ENCODE data around the gene MYL6. TPM values are rescaled to one million over a fixed set of nuclear protein-coding genes. Genes with fewer than 3 reads are reported as not detected.

Gene MYL6
- 311 TPM for total RNA-seq

DNA sequence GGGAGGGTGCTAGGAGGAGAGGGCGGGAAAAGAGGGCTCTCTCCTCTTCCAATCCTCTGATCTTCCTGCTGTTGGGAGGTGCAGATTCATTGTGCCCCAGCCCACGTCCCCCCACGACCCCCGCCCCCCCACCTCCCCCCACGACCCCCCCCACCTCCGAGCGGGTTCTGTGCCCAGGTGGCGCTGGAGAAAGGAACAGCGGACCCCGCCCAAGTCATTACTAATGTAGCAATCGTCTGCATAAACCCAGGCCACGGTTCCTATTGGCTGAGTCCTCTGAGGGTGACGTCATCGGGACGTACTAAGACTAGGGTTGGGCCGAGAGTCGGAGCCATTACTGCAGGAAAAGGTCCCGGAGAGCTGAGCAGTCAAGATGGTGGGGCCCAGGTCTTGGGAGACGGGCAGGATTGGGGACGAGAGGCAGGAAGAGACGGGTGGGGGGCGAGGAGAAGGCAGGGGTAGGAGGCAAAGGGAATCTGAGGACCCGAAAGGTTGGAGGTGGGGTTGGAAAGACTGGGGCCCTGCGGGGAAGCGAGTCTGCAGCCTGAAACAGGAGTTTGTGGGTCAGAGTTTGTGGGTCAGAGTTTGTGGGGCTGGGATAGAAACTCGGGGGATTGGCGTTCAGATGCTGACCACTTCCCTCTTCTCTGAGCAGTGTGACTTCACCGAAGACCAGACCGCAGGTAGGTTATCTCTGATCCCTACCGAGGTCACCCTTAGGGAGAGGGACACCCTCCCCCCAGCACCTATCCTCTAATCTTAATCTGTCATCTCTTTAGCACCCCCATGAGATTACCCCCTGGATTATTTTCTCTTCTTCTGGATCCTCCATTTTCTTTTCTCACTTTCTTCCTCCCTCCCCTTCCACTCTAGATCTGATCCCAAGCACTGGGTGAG lies at the start of gene MYL6:
MYL6 (plus strand) TSS at position 331 of the 897 bp plus-strand sequence; CDS start at position 374, 43 bp downstream.

DNA sequence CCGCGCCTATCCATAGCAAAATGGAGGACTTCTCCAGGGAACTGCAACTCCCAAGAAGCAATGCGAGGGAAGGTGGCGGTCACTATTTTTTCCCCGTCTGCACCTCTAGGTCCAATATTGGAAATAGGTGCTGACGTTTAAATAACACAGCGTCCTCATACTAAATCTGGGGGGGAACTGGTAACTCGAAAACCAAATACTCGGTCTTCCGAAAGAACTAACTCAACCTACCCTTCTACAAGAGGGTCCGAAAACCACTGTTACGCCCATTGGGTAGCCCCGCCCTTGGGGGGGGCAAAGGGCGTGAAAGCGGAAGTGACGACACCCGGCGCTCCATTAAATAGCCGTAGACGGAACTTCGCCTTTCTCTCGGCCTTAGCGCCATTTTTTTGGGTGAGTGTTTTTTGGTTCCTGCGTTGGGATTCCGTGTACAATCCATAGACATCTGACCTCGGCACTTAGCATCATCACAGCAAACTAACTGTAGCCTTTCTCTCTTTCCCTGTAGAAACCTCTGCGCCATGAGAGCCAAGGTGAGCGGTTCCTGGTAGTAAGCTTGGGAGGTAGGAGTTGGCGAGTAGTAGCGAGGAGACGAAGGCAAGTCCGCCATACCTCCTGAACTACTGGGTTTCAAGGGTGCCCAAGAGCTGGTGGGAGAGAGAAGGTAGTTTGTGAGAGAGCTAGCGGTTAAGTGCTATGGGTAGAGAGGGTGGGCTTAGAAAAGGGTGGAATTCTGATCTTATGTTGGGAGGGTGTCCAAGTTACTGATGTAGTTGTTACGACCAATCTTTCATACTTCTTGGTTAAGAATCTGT lies 41.7 kb upstream of the MYL6 start, which contains the start of gene RPL41:
RPL41 (plus strand) TSS at position 367 of the 815 bp plus-strand sequence.

DNA sequence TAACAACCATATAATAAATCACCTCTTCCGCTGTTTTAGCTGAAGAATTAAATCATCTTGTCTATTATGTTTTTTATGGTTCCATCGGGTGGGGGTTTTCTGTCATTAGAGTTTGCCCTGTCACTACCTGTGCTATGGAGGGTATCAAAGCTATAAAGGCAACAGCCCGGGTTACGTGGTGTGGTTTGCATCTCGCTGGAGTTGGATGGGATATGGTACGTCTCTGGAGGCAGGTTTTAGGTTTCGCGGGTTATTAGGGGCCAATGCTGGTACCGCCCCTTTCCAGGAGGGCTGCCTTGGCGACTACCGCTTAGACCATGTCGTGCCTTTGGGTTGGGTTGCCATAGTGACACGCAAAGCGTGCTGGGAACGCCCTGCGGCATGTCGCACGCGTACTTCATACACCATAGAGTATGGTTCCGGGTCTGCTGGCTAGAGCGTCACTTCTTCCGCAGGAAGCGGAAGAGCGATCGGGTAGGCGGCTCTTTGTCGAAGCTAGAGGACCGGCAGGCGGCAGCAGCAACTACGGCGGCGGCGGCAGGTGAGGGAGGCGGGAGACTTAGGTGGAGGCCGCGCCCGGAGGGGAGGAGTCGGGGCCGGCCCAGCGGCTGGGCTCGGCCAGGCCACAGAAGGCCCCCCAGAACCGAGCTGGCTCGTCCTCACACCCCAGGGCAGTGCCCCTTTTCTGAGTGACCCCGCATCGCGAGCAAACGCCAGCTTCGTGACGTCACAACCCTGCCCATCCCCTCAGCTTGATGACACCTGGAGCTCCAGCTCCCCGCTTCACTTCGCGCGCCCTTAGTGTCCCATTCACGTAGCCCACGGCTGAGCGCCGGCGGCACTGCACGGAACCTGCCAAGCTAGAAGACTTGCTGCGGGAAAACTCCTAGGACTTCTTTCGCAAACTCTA lies 40.1 kb upstream of the MYL6 start, which contains the start of gene ZC3H10:
ZC3H10 (plus strand) TSS at position 489 of the 910 bp plus-strand sequence. CDS start 2,297 bp downstream, outside the sequence.

DNA sequence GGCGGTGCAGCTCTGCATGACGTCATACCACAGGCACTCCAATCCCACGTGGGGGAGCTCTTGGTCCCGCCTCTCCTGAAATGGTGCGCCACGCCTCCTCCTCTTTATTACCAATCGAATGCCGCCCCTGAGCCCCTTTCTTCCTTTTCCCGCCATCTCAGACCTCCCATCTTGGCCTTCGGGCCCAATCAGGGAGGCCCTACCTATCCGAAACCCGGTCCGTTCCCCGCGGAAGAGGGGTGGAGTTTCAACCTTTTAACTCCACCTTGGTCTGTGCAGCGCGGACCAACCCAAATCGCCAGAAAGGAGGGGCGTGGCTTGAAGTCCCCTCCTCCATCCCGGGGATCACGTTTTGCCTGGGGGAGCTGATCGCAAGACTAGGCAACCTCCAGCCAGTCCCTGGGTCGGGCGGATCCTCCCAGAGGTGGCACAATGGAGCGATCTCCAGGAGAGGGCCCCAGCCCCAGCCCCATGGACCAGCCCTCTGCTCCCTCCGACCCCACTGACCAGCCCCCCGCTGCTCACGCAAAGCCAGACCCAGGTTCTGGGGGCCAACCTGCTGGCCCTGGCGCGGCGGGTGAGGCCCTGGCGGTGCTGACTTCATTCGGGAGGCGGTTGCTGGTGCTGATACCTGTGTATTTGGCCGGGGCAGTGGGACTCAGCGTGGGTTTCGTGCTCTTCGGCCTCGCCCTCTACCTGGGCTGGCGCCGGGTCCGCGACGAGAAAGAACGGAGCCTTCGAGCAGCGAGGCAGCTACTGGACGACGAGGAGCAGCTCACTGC lies 30.1 kb upstream of the MYL6 start, which contains the start of gene ESYT1:
ESYT1 (plus strand) TSS at position 380 of the 782 bp plus-strand sequence; CDS start at position 433, 53 bp downstream.

GRCh38 chr12:56152132-56152755 lies 5.9 kb upstream of the MYL6 start, which contains the start of gene MYL6B:
MYL6B (plus strand) TSS chr12:56152587; CDS start chr12:56153919, 1,332 bp downstream.

DNA sequence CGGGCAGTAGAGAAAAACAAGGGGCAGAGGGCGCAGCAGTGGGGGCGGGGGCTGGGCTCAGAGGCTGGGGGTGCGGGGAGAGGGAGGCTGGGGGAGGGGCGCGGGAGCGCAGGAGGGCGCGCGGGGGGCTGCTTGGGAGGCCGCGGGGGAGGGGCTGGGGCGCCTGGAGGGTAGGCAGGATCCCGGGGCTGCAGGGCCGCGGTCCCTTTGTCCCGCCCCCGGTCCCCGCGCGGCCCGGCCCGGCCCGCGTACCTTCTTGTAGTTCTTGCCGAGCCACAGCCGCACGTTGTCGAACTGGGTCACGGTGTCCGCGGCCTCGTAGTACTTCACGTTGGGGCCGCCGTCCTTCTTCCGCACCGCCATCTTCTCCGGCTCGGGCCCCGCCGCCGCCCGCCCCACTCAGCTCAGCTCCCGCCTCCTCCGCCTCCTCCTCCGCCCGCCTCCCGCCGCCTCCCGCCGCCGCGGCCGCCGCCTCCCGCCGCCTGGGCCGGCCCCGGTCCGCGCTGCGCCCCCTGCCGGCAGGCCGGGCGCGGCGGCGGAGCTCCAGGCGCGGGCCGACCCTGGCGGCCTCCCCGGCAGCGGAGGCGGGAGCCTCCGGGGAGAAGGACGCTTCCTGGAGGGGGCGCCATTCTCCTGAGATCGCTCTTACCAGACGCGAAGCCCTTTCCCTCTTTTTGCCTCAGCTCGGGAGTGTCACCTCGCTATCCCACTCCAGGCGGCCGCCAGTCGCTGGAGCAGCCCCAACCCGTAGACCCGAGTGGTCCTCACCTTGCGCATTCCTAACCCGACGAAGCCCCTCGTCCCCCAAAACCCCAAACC lies 31.1 kb downstream of the MYL6 start, which contains the start of gene SMARCC2:
SMARCC2 (minus strand) TSS at position 385 of the 819 bp plus-strand sequence; CDS start at position 363, 22 bp downstream.

Other genes starting within 250 kb of the MYL6 start
- 14.4 TPM for gene PYM1, start 230.5 kb upstream of the MYL6 start, total RNA-seq
- 13.5 TPM for gene DGKA, start 227.2 kb upstream of the MYL6 start, total RNA-seq
- not detected for gene PMEL, start 192.3 kb upstream of the MYL6 start, total RNA-seq
- gene CDK2, start 191.5 kb upstream of the MYL6 start, total RNA-seq = 10.6 TPM
- 62.0 TPM for gene RAB5B, start 184.3 kb upstream of the MYL6 start, total RNA-seq
- 11.9 TPM for gene SUOX, start 161.1 kb upstream of the MYL6 start, total RNA-seq
- gene IKZF4, start 137.3 kb upstream of the MYL6 start, total RNA-seq = 8.5 TPM
- 22.8 TPM for gene RPS26, start 116.4 kb upstream of the MYL6 start, total RNA-seq
- 3.4 TPM for gene ERBB3, start 78.2 kb upstream of the MYL6 start, total RNA-seq
- 91.7 TPM for gene PA2G4, start 53.8 kb upstream of the MYL6 start, total RNA-seq
- gene RPL41, start 41.7 kb upstream of the MYL6 start, total RNA-seq = 1,201 TPM
- 12.8 TPM for gene ZC3H10, start 40.1 kb upstream of the MYL6 start, total RNA-seq
- gene ESYT1, start 30.1 kb upstream of the MYL6 start, total RNA-seq = 24.4 TPM
- gene MYL6B, start 5.8 kb upstream of the MYL6 start, total RNA-seq = 91.1 TPM
- gene SMARCC2, start 31.1 kb downstream of the MYL6 start, total RNA-seq = 149 TPM
- 77.9 TPM for gene RNF41, start 63.6 kb downstream of the MYL6 start, total RNA-seq
- 18.5 TPM for gene NABP2, start 66.0 kb downstream of the MYL6 start, total RNA-seq
- gene SLC39A5, start 71.7 kb downstream of the MYL6 start, total RNA-seq = not detected
- gene ANKRD52, start 100.0 kb downstream of the MYL6 start, total RNA-seq = 35.4 TPM
- 17.5 TPM for gene COQ10A, start 108.6 kb downstream of the MYL6 start, total RNA-seq
- gene CS, start 142.0 kb downstream of the MYL6 start, total RNA-seq = 149 TPM
- gene CNPY2, start 157.6 kb downstream of the MYL6 start, total RNA-seq = 51.6 TPM
- 54.8 TPM for gene PAN2, start 175.6 kb downstream of the MYL6 start, total RNA-seq
- not detected for gene IL23A, start 180.5 kb downstream of the MYL6 start, total RNA-seq
- gene STAT2, start 201.7 kb downstream of the MYL6 start, total RNA-seq = 115 TPM
- not detected for gene APOF, start 204.5 kb downstream of the MYL6 start, total RNA-seq

All from parietal lobe (tissue), 1 donor.